NCI-H2029 (cell line): ENCODE data around the gene FAM161A.
"Not testable (repeated sequence)": the region's sequence is repeated elsewhere in the genome, so short reads cannot be mapped to it uniquely, and the experiment has no call there.

Source experiments
- DNase-seq: peaks from one replicate; lab custom pipeline; 2025; lab: John Stamatoyannopoulos, UW

FAM161A gene

DNA sequence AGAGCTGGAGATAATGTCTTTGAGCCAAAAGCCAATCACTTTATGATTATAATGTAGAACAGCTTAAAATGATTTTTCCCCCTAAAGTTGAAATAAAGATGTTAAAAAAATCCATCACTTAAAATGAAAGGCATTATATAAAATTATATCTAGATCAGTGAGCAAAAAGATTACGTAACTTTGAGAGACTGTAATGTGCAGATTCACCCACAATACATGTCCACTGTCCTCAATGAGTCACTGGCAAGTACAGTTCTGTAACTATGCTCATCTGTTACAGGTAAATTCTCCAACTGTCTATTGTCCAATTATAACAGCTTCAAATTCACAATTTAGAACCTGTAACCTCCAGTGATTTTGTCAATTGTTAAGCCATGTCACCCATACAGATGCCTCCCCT is 19.0 kb downstream of the FAM161A start:
- DNase-seq: no peak

- no peak for DNase-seq
Observed at GRCh38 chr2:61833971-61834370, 19.9 kb downstream of the FAM161A start.

GRCh38 chr2:61832183-61832841 is 21.5 kb downstream of the FAM161A start:
- no peak for DNase-seq

- no peak for DNase-seq
Observed at GRCh38 chr2:61822255-61822654, 31.6 kb downstream of the FAM161A start.

DNA sequence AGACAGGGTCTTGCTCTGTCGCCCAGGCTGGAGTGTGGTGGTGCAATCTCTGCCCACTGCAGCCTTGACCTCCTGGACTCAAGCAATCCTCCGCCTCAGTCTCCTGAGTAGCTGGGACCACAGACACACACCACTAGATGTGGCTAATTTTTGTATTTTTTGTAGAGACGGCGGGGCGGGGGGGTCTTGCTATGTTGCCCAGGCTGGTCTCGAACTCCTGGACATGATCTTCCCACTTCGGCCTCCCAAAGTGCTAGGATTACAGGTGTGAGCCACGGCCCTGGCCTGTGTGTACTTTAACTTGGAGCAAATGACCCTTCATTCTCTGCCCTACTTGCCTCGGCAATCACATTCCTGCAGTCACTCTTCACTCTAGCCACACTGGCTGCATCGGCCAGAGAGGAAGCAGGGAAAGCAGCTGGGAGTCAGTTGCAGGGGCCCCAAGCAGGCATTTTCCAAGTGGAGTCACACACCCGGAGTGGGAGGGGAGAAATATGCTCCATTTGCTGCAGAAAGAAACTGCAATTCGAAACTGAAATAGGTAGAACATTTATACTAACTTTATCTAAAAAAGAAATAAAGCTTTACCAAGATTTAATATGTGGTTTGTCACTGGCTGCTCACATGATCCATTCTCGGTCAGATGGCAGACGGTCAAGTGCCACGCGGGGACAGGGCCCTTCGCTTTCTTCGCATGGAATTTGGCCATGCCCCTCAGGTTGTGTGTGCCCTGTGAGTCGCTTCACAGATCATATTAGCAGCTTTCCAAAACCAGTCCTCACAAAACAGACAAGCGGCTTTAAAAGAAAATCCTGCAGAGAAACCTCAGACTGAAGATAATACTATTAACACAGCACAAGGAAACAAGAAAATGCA is 37.1 kb downstream of the FAM161A start:
- DNase-seq: no peak

DNA sequence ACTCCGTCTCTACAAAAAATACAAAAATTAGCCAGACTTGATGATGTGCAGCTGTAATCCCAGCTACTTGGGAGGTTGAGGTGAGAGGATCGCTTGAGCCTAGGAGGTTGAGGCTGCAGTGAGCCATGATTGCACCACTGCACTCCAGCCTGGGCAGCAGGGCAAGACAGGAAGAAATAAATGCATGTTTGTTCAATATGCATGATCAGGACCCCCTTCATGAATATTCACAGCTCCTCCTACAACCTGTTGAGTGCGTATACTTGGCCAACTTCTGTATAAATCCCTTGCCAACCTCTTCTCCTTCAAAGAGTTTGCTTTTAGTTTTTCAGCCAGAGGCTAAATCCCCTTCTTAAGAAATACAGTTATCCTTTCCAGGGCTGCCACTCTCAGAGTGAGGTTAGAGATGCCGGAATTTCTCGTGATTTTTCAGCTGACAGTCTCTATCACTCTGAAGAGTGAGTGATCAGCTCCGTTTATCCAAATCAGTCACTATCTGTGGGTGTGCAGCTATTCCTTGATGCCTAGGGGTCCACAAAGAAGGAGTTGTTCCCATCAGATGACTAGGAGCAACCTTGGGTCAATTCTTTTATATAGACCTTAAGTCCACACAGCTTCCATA is 39.2 kb downstream of the FAM161A start:
- no peak for DNase-seq

- DNase-seq: not testable (repeated sequence)
Observed at GRCh38 chr2:61813314-61813713, 40.5 kb downstream of the FAM161A start.

DNA sequence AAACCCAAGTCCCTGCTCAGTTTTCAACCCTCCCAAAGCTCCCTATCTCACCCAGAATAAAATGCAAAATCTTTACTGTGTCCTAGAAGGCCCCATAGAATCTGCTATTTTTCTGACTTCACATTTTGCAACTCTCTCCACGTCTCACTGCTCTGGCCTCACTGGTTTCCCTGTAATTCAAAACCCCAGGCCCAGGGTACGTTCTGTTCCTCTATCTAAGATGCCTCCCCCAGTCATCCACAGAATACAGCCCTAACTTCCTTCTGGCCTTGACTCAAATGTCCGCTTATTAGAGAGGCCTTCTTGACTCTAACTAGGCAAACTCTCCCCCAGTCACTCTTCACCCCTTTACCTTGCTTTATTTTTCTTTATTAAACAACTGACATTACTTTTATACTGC is 42.0 kb downstream of the FAM161A start:
- DNase-seq: no peak

DNA sequence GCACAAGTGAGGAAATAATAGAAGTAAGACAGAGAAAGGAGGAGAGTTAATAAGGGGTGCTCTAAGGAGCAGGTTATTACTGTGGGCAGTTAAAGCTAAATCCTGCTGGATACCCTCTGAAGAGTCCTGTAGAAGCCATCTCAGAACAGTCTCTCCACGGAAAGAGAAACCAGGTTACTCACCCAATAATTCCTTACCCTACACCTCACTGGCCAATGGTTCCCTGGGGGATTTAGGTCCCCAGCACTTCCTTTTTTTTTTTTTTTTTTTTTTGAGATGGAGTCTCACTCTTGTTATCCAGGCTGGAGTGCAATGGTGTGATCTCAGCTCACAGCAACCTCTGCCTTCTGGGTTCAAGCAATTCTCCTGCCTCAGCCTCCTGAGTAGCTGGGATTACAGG is 43.7 kb downstream of the FAM161A start:
- not testable (repeated sequence) for DNase-seq

DNA sequence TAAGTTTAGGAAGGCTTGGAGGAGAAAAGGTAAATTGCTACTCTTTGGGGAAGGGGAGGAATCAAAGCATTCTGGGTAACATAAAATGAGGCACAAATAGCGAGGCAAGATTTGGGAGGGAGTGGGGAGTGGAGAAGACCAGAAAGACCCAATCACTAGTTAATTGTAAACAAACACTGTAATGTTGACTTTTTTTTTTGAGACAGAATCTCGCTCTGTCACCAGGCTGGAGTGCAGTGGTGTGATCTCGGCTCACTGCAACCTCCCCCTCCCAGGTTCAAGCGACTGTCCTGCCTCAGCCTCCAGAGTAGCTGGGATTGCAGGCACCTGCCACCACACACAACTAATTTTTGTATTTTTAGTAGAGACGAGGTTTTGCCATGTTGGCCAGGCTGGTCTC is 45.2 kb downstream of the FAM161A start:
- DNase-seq: not testable (repeated sequence)

- no peak for DNase-seq
Observed at GRCh38 chr2:61807036-61807757, 46.7 kb downstream of the FAM161A start.

GRCh38 chr2:61802548-61802947 is 51.3 kb downstream of the FAM161A start:
- DNase-seq: no peak

GRCh38 chr2:61799099-61799498 is 54.8 kb downstream of the FAM161A start:
- no peak for DNase-seq

DNA sequence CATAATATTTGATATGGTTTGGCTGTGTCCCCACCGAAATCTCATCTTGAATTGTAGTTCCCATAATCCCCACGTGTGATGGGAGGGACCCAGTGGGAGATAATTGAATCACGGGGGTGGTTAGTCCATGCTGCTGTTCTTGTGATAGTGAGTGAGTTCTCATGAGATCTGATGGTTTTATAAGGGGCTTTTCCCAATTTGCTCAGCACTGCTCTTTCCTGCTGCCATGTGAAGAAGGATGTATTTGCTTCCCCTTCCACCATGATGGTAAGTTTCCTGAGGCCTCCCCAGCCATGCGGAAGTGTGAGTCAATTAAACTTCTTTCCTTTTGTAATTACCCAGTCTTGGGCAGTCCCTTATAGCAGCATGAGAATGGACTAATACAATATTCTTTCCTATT is 56.4 kb downstream of the FAM161A start:
- DNase-seq: not testable (repeated sequence)

GRCh38 chr2:61795408-61795807 is 58.5 kb downstream of the FAM161A start:
- no peak for DNase-seq

DNA sequence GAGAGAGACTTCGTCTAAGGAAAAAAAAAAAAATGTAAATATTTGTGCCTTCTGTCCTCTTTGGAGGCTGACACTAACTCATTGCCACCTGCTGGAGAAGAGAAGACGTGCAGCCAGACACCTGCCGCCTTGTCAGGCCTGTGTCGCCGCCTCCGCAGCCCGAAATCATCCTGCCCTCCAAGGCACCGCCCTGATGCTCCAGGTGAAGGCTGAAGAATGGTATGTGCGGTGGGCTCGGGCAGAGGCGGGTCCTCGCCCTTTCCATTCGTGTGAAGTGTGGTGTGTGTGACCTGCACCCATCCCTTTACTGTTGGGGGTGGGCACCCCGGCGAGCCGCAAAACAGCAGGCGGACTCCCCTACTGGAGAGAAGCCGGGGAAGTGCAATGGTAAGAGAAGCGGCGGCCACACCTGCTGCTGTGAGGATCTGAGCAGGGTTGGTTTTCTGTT is 60.4 kb downstream of the FAM161A start:
- DNase-seq: no peak

GRCh38 chr2:61792355-61792890 is 61.4 kb downstream of the FAM161A start:
- DNase-seq: no peak

GRCh38 chr2:61789807-61790602 is 63.9 kb downstream of the FAM161A start:
- no peak for DNase-seq

DNA sequence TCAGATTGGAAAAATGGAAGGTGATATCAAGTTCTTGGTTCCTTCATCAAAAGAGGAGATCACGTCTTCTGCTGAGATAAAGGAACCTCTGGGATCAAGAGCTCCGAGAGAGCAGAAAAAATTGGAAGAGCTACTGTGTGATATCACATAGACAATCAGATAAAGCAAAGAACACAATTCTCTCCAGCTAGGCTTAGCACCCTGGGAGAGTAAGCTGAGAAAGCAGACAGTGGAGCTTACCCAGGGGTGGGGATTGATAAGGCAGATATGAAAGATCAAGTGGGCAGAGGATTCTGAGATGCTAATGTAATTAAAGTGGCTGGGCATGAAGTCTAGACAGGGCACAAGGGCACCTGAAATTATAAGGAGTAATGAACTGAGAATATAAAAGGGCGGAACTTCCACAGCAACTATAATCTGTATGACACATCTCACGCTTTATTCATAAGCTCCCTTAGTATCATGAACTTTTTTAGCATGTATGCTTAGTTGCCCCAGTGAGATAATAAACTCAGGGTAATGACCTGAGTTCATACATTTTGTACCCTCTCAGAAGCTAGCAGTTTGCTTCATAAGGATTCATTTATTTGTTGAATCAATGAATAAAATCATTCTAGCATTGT is 65.8 kb downstream of the FAM161A start:
- no peak for DNase-seq

- no peak for DNase-seq
Observed at GRCh38 chr2:61786876-61787275, 67.0 kb downstream of the FAM161A start.

DNA sequence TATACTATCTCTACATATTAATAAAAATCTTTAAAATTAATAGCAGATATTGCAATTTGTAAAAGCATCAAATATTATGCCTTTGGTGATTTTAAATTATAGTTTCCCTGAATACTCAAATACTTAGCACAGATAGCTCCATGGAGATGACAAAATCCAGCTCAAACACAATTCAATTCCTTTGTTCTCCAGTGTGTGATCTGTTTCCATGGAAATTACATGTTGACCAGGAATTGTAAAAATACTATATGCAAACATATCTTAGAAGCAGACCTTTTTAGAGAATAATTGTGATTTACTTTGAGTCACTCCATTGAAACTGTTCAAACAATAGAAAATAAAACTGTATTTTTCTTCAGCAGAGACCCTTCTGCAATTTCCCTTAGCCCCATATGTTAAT is 68.3 kb downstream of the FAM161A start:
- DNase-seq: no peak
